HG03354 (cell line): Measurements from ENCODE around the gene NLGN1.

Experiments used
- ATAC-seq: cut with Tn5 transposase; IDR thresholded peaks from one replicate; pipeline ENCODE4 v1.9.1; 2021; ENCODE audit warnings: mild to moderate bottlenecking; ENCODE audit not compliant: unreplicated experiment, poor library complexity, severe bottlenecking

Gene NLGN1

GRCh38 chr3:173618148-173618547 is 220.6 kb downstream of the NLGN1 start:
- no peak for ATAC-seq

DNA sequence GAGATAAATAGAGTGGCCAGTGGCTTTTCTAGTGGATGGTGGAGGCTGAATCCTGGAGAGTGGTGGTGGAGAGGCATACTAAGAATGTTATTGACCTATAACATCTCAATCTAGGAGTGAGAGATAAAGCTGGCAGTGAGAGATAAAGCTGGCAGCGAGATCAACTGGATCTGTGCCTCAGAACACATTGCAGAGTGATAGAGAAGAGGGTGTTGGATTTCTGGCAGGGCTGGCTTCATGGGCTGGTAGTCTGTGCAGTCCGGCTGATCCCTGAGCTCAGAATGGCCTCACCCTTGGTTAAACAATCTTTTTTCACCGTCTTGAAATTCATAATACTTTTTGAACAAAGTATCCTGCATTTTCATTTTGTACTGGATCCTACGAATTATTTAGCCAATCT is 221.2 kb downstream of the NLGN1 start:
- ATAC-seq, result no peak

GRCh38 chr3:173622166-173622565 is 224.6 kb downstream of the NLGN1 start:
- ATAC-seq, result no peak

DNA sequence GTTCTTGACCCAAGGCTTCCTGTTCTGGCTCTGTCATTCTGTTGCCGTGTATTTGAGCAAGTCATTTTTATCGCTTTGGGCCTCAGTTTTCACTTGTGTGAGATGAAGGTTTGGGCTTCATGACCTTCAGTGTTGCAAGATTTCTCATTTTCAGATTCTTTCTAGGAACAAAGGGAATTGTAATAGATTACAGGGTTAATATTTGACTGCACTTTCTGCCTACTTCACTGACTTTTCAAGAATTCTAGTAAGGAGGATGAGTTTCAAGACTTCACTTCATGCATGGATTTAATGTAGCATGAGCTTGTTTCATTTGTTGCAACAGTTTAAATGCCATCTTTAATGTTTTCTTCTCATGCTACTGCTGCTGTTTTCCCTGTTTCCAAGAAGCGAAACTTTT is 226.5 kb downstream of the NLGN1 start:
- no peak for ATAC-seq

- ATAC-seq, result no peak
These were observed 233.3 kb downstream of the NLGN1 start for GRCh38 chr3:173630849-173631248.

DNA sequence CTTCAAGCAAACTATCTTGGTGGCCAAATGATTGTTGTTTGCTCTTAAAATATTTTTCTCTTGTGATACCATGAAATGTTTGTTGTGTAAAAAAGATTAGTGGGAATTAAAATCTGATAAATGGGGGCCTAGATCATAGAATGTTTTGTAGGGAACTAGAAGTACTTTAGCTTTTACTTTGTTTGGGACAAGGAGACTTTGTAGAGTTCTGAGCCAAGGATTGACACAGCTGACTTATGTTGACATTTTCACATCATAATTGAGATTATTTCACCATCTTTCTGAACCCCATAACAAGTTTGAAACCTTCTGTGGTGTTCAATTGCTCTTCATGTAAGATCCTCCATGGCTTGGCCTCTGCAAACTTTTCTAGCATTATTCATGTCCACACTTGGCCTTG is 235.4 kb downstream of the NLGN1 start:
- ATAC-seq, result no peak

GRCh38 chr3:173635826-173636225 is 238.3 kb downstream of the NLGN1 start:
- ATAC-seq, result no peak

- ATAC-seq, result no peak
These were observed 241.6 kb downstream of the NLGN1 start for GRCh38 chr3:173639098-173639497.

DNA sequence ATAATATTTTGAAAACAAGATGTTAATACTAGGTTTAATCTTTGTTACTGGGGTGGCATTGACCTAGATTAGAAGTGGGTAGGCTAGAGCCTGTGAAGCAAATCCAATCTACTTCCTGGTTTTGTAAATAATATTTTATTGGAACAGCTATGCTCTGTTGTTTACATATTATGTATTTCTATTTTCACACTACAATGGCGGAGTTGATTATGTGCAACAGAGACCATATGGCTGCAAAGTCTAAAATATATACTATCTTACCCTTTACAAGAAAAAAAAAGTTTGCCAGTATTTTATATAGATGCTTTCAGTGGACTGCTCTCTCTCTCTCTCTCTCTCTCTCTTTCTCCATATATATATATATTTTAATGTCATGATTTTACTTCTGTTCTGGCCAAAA is 244.2 kb downstream of the NLGN1 start:
- ATAC-seq, result no peak

GRCh38 chr3:173644086-173645082 is 246.8 kb downstream of the NLGN1 start:
- ATAC-seq, result no peak

DNA sequence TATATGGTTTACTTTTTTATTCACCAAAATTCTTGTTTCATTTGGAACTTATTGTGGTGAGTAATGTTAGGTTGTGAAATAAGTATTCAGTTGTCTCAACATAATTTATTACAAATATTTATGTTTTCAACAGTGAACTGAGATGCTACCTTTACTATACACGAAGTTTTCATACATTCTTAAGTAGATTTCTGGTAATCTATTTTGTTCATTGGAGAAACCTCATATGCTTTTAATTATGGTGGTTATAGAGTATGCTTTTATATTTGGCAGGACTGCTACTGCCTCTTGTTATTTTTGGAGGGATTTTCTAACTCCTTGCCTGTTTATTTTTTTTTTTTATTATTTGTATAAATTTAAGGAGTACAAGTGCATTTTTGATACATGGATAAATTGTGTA is 253.1 kb downstream of the NLGN1 start:
- no peak for ATAC-seq

DNA sequence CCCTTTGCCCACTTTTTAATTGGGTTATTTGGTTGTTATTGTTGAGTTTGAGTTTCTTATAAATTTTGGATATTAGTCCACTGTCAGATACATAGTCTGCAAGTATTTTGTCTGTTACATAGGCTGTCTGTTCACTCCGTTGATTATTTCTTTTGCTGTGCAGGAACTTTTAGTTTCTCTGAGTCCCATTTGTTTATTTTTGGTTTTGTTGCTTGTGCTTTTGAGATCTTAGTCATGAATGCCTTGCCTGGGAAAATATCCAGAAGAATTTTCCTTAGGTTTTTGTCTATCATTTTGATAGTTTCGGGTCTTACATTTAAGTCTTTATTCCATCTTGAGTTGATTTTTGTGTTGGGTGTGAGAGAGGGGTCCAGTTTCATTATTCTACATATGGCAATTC is 254.5 kb downstream of the NLGN1 start:
- no peak for ATAC-seq

DNA sequence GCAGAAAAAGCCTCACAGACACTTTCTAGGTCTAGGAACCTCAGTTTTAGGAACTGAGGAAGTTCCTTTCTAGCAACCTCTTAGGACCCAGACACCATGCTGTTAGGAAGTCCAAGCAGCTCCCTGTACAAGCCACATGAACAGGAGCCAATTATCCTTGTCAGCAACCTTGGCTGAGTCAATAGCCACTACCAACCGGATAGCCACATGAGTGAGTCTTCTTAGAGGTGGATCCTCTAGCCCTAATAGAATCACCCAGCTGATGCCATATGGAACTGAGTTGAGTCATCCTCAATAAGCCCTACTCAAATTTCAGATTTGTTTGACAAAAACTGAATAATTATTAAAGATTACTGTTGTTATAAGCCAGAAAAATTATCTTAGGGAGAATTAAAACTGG is 256.2 kb downstream of the NLGN1 start:
- ATAC-seq, result no peak

DNA sequence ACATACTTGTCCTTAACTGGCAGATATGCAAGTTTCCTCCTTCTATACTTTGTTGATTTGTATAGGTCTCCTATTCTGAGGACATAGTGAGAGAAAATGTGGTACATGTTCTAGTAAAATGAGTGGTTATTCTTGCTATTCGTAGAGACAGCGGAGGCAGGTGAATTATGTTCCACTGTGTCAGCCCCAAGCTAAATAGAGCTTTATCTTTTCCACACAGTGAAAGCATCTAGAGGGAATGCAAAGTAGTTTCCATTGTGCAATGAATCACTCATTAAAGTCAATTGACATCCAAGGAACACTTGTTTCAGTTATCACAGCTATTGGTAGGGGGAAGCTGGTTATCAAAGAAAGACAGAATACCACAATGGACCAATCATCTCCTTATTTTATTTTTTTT is 262.4 kb downstream of the NLGN1 start:
- no peak for ATAC-seq

DNA sequence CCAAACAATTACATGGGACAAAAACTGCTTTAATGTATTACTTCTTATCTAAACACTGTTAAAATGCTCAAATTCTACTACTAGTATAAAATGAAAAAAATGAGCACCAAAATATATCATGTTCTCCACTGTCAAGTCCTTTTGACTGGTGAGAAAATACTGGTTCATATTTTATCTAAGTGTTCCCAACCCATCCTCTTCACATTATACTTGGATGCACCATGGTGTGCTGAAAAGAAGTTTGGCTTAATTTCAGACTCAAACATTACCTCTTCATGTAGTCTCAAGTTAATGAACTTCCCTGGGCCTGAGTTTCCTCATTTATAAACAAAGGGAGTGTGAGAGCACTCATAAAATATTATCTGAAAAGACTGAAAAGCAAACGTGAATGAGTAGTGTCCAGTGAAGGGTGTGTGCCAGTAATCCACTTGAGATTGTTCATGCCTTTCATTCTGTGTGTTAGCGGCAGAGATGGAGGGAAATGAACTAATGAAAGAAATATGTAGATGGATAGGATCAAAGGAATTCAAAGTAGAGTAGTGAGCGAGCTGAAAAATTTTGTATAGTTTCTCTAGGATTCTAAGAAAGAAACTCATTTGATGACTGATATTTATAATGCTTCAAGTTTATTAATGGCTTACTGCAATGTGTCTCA is 263.2 kb downstream of the NLGN1 start:
- ATAC-seq, result no peak

- ATAC-seq, result no peak
These were observed 266.2 kb downstream of the NLGN1 start for GRCh38 chr3:173663696-173664111.

GRCh38 chr3:173676094-173676493 is 278.6 kb downstream of the NLGN1 start:
- ATAC-seq, result no peak

DNA sequence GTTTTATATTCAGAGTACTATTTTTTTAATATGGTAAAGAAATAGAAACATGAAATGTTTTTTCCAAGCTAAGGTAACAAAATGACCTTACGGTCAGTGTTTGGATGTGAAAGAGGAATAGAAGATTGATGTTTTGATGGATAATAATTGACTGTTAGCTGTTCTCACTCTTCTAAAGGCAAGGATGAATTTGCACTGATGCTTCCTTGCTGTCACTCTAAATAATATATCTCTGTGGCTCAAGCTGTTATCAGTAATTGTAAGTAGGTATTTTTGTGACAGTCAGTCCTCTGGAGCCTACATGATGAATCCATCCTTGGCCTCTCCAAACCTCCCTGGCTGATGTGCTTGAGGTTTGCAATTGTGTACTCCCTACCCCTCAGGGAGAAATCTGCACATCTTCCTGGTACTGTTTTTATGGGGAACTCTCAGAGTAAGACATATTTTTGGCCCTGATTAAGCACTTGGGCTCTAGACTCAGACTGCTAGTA is 283.7 kb downstream of the NLGN1 start:
- no peak for ATAC-seq

DNA sequence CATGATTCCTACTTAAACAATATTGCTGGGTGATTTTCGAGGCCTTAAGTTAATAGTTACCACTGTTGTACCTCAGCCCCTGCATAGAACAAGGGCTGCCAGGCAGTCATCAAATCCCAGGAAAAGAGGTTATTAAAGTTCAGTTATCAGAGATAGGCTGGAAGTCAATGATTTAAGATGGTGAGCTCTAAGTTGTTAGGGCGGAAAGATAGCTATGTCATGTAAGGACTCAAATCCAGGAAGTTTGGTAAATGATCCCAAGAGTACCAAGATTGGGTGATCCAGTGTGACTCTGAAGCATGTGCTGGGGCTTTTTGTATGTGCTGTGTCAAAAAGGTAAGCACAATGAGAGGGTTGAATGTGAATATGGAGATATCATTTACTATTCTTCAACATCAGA is 287.9 kb downstream of the NLGN1 start:
- ATAC-seq, result no peak

GRCh38 chr3:173688216-173688842 is 290.8 kb downstream of the NLGN1 start:
- no peak for ATAC-seq
